K562 (cell line): ENCODE results near the gene ZNF800.

Source experiments
- NFXL1 ChIP-seq: fragments of 450-650 bp; formaldehyde crosslinking; IDR thresholded peaks from 2 replicates; pipeline ENCODE4 v1.4.0; 2021; ENCODE audit warnings: mild to moderate bottlenecking
- POLR2AphosphoS5 ChIP-seq: IDR thresholded peaks from 2 replicates; pipeline ENCODE4 v1.6.1; 2011; ENCODE audit warnings: mild to moderate bottlenecking, low read depth, low read length, moderate library complexity; ENCODE audit not compliant: control insufficient read depth, insufficient read depth
- TEAD4 ChIP-seq, 2 experiments: sonication (generic) in 1 of 2; formaldehyde crosslinking in 1 of 2; IDR thresholded peaks; 2 replicates each; pipeline versions ENCODE4 v1.6.1 to v1.8.0; 2012 to 2022; ENCODE audit warnings: borderline replicate concordance in 1 of 2, inconsistent platforms in 1 of 2, low read length in 1 of 2, mild to moderate bottlenecking in 1 of 2, missing genetic modification reagents in 1 of 2
- ZKSCAN8 ChIP-seq: fragments of 200-800 bp; sonication (Bioruptor generic); IDR thresholded peaks from 2 replicates; pipeline ENCODE4 v1.6.1; 2016; ENCODE audit warnings: missing genetic modification characterization, missing compliant biosample characterization
- ZNF76 ChIP-seq: fragments of 250-450 bp; sonication (Bioruptor Pico); IDR thresholded peaks from 2 replicates; pipeline ENCODE4 v1.4.0; 2020; ENCODE audit warnings: mild to moderate bottlenecking, moderate library complexity, borderline replicate concordance
- TF ChIP-seq, protein P1 (sequence below): sonication (generic); formaldehyde crosslinking; IDR thresholded peaks from 2 replicates; pipeline ENCODE4 v1.8.1; 2023; ENCODE audit warnings: mild to moderate bottlenecking, missing genetic modification reagents
- TF ChIP-seq, protein P2 (sequence below): sonication (generic); formaldehyde crosslinking; IDR thresholded peaks from 2 replicates; pipeline ENCODE4 v1.8.1; 2022; ENCODE audit warnings: missing genetic modification reagents

DNA sequence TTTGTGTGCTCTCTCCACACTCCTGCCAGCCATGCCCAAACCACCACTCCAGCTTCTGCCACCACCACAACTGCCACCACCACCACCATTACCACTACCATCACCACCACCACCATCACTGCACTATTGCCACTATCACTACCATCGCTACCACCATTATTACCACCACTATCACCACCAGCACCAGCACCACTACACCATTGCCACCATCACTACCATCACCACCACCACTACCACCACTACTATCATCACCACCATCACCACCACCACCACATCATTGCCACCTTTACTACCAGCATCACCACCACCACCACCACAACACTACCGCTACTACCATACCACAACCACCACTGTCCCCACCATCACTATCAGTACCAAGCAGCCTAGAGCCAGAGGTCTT lies 26.0 kb upstream of the ZNF800 start:
- TF ChIP-seq ZNF76 (CRISPR knock-in tag) (no peak), NFXL1 (CRISPR knock-in tag) (no peak), POLR2AphosphoS5 (no peak), TEAD4 (IDR thresholded peaks at IDR 0.05; ENCODE audit: low read length) (no peak), TEAD4 (CRISPR knock-in tag; IDR thresholded peaks at IDR 0.05; ENCODE audit: borderline replicate concordance) (no peak), ZKSCAN8 (no peak)
- TF ChIP-seq, protein P1, sequence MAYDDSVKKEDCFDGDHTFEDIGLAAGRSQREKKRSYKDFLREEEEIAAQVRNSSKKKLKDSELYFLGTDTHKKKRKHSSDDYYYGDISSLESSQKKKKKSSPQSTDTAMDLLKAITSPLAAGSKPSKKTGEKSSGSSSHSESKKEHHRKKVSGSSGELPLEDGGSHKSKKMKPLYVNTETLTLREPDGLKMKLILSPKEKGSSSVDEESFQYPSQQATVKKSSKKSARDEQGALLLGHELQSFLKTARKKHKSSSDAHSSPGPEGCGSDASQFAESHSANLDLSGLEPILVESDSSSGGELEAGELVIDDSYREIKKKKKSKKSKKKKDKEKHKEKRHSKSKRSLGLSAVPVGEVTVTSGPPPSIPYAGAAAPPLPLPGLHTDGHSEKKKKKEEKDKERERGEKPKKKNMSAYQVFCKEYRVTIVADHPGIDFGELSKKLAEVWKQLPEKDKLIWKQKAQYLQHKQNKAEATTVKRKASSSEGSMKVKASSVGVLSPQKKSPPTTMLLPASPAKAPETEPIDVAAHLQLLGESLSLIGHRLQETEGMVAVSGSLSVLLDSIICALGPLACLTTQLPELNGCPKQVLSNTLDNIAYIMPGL = no peak
- TF ChIP-seq, protein P2, sequence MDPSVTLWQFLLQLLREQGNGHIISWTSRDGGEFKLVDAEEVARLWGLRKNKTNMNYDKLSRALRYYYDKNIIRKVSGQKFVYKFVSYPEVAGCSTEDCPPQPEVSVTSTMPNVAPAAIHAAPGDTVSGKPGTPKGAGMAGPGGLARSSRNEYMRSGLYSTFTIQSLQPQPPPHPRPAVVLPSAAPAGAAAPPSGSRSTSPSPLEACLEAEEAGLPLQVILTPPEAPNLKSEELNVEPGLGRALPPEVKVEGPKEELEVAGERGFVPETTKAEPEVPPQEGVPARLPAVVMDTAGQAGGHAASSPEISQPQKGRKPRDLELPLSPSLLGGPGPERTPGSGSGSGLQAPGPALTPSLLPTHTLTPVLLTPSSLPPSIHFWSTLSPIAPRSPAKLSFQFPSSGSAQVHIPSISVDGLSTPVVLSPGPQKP = no peak
